GM21390 (cell line): ENCODE data around the gene TMEM232.

Source experiments
- ATAC-seq: cut with Tn5 transposase; IDR thresholded peaks from one replicate; pipeline ENCODE4 v1.9.1; 2021; ENCODE audit not compliant: unreplicated experiment

TMEM232 gene

GRCh38 chr5:110525762-110526161, 200.7 kb downstream of the TMEM232 start:
- no peak for ATAC-seq

- no peak for ATAC-seq
Measured at GRCh38 chr5:110517396-110517795, 209.1 kb downstream of the TMEM232 start.

- ATAC-seq = no peak
Measured at GRCh38 chr5:110514030-110514429, 212.4 kb downstream of the TMEM232 start.

GRCh38 chr5:110512266-110512665, 214.2 kb downstream of the TMEM232 start:
- no peak for ATAC-seq

- ATAC-seq = no peak
Measured at GRCh38 chr5:110510146-110510545, 216.3 kb downstream of the TMEM232 start.

GRCh38 chr5:110507972-110508371, 218.5 kb downstream of the TMEM232 start:
- no peak for ATAC-seq

GRCh38 chr5:110506378-110506777, 220.1 kb downstream of the TMEM232 start:
- ATAC-seq = no peak

- ATAC-seq = no peak
Measured at GRCh38 chr5:110496276-110496675, 230.2 kb downstream of the TMEM232 start.

- ATAC-seq = no peak
Measured at GRCh38 chr5:110492446-110492845, 234.0 kb downstream of the TMEM232 start.

GRCh38 chr5:110478895-110479294, 247.6 kb downstream of the TMEM232 start:
- ATAC-seq = no peak

GRCh38 chr5:110477911-110478310, 248.6 kb downstream of the TMEM232 start:
- ATAC-seq = no peak

GRCh38 chr5:110476164-110476563, 250.3 kb downstream of the TMEM232 start:
- ATAC-seq = no peak

- ATAC-seq = no peak
Measured at GRCh38 chr5:110475529-110475928, 250.9 kb downstream of the TMEM232 start.

GRCh38 chr5:110469486-110469885, 257.0 kb downstream of the TMEM232 start:
- no peak for ATAC-seq

- no peak for ATAC-seq
Measured at GRCh38 chr5:110463106-110463505, 263.4 kb downstream of the TMEM232 start.

GRCh38 chr5:110460837-110461236, 265.6 kb downstream of the TMEM232 start:
- no peak for ATAC-seq

- no peak for ATAC-seq
Measured at GRCh38 chr5:110458313-110458712, 268.2 kb downstream of the TMEM232 start.

- ATAC-seq = no peak
Measured at GRCh38 chr5:110442856-110443255, 283.6 kb downstream of the TMEM232 start.

GRCh38 chr5:110441035-110441434, 285.4 kb downstream of the TMEM232 start:
- peak; percentile 48 for ATAC-seq

GRCh38 chr5:110440058-110440457, 286.4 kb downstream of the TMEM232 start:
- ATAC-seq = no peak

GRCh38 chr5:110439296-110439695, 287.2 kb downstream of the TMEM232 start:
- no peak for ATAC-seq

- no peak for ATAC-seq
Measured at GRCh38 chr5:110435207-110435606, 291.3 kb downstream of the TMEM232 start.

GRCh38 chr5:110431603-110432002, 294.9 kb downstream of the TMEM232 start:
- no peak for ATAC-seq

- no peak for ATAC-seq
Measured at GRCh38 chr5:110414360-110414759, 312.1 kb downstream of the TMEM232 start.
